ENCODE results near the gene TMEM239.

TMEM239 gene

GRCh38 chr20:2840967-2841531 lies 24.9 kb downstream of the TMEM239 start:
- TF ChIP-seq FOXP2 (optimal IDR thresholded peaks at IDR 0.05; ENCODE audit: borderline replicate concordance, extremely low read depth, extremely low read length, insufficient read depth) (no peak), SIN3A (IDR thresholded peaks at IDR 0.05; ENCODE audit: borderline replicate concordance, insufficient read depth, low read length) (no peak), POLR2AphosphoS5 (IDR thresholded peaks at IDR 0.05; ENCODE audit: low read depth, low read length) (no peak)

GRCh38 chr20:2845607-2846006 lies 29.4 kb downstream of the TMEM239 start:
- TF ChIP-seq FOXP2 (optimal IDR thresholded peaks at IDR 0.05; ENCODE audit: borderline replicate concordance, extremely low read depth, extremely low read length, insufficient read depth): no peak
- TF ChIP-seq, protein P1, sequence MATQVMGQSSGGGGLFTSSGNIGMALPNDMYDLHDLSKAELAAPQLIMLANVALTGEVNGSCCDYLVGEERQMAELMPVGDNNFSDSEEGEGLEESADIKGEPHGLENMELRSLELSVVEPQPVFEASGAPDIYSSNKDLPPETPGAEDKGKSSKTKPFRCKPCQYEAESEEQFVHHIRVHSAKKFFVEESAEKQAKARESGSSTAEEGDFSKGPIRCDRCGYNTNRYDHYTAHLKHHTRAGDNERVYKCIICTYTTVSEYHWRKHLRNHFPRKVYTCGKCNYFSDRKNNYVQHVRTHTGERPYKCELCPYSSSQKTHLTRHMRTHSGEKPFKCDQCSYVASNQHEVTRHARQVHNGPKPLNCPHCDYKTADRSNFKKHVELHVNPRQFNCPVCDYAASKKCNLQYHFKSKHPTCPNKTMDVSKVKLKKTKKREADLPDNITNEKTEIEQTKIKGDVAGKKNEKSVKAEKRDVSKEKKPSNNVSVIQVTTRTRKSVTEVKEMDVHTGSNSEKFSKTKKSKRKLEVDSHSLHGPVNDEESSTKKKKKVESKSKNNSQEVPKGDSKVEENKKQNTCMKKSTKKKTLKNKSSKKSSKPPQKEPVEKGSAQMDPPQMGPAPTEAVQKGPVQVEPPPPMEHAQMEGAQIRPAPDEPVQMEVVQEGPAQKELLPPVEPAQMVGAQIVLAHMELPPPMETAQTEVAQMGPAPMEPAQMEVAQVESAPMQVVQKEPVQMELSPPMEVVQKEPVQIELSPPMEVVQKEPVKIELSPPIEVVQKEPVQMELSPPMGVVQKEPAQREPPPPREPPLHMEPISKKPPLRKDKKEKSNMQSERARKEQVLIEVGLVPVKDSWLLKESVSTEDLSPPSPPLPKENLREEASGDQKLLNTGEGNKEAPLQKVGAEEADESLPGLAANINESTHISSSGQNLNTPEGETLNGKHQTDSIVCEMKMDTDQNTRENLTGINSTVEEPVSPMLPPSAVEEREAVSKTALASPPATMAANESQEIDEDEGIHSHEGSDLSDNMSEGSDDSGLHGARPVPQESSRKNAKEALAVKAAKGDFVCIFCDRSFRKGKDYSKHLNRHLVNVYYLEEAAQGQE (IDR thresholded peaks at IDR 0.05; ENCODE audit: insufficient read depth in 1 of 2, low read depth in 2 of 2, low read length in 2 of 2): no peak
- no peak for TF ChIP-seq POLR2AphosphoS5 (IDR thresholded peaks at IDR 0.05; ENCODE audit: low read depth, low read length)
- TF ChIP-seq SIN3A (IDR thresholded peaks at IDR 0.05; ENCODE audit: borderline replicate concordance, insufficient read depth, low read length): no peak
- TF ChIP-seq TAF1 (IDR thresholded peaks at IDR 0.05; ENCODE audit: borderline replicate concordance, insufficient read depth, low read length): no peak

- TF ChIP-seq TAF1 (IDR thresholded peaks at IDR 0.05; ENCODE audit: borderline replicate concordance, insufficient read depth, low read length): no peak
- TF ChIP-seq SIN3A (IDR thresholded peaks at IDR 0.05; ENCODE audit: borderline replicate concordance, insufficient read depth, low read length): no peak
- TF ChIP-seq, protein P1 (IDR thresholded peaks at IDR 0.05; ENCODE audit: insufficient read depth in 1 of 2, low read depth in 2 of 2, low read length in 2 of 2): no peak
- no peak for TF ChIP-seq POLR2AphosphoS5 (IDR thresholded peaks at IDR 0.05; ENCODE audit: low read depth, low read length)
- no peak for TF ChIP-seq FOXP2 (optimal IDR thresholded peaks at IDR 0.05; ENCODE audit: borderline replicate concordance, extremely low read depth, extremely low read length, insufficient read depth)
Measured at GRCh38 chr20:2846698-2847097, 30.5 kb downstream of the TMEM239 start.

GRCh38 chr20:2847802-2848201 lies 31.6 kb downstream of the TMEM239 start:
- no peak for TF ChIP-seq FOXP2 (optimal IDR thresholded peaks at IDR 0.05; ENCODE audit: borderline replicate concordance, extremely low read depth, extremely low read length, insufficient read depth)
- no peak for TF ChIP-seq SIN3A (IDR thresholded peaks at IDR 0.05; ENCODE audit: borderline replicate concordance, insufficient read depth, low read length)
- TF ChIP-seq, protein P1 (IDR thresholded peaks at IDR 0.05; ENCODE audit: insufficient read depth in 1 of 2, low read depth in 2 of 2, low read length in 2 of 2): no peak
- no peak for TF ChIP-seq POLR2AphosphoS5 (IDR thresholded peaks at IDR 0.05; ENCODE audit: low read depth, low read length)

GRCh38 chr20:2849529-2849928 lies 33.4 kb downstream of the TMEM239 start:
- TF ChIP-seq POLR2AphosphoS5 (IDR thresholded peaks at IDR 0.05; ENCODE audit: low read depth, low read length) (no peak), SIN3A (IDR thresholded peaks at IDR 0.05; ENCODE audit: borderline replicate concordance, insufficient read depth, low read length) (no peak), FOXP2 (optimal IDR thresholded peaks at IDR 0.05; ENCODE audit: borderline replicate concordance, extremely low read depth, extremely low read length, insufficient read depth) (no peak), TAF1 (IDR thresholded peaks at IDR 0.05; ENCODE audit: borderline replicate concordance, insufficient read depth, low read length) (no peak)
- TF ChIP-seq, protein P1 (IDR thresholded peaks at IDR 0.05; ENCODE audit: insufficient read depth in 1 of 2, low read depth in 2 of 2, low read length in 2 of 2): no peak

All from PFSK-1 (cell line).